Stimulated activated CD8-positive, alpha-beta memory T cell treated with anti-CD3 and anti-CD28 coated beads, Interleukin-12 subunit alpha, Interleukin-12 subunit beta, amount 100 ng/mL, for 24 hours (primary cell): ENCODE results near the gene AATF.

Experiments used
- DNase-seq: peaks from one replicate; pipeline ENCODE4 v3.0.0-alpha.2; 2020; ENCODE audit errors: extremely low read depth

Gene AATF

GRCh38 chr17:36930583-36930900, 18.2 kb upstream of the AATF start:
- no peak for DNase-seq

GRCh38 chr17:36931096-36931696, 17.6 kb upstream of the AATF start:
- DNase-seq, result no peak

GRCh38 chr17:36931697-36932382, 16.9 kb upstream of the AATF start:
- no peak for DNase-seq

GRCh38 chr17:36932383-36932693, 16.4 kb upstream of the AATF start:
- no peak for DNase-seq

GRCh38 chr17:36932694-36933511, 15.9 kb upstream of the AATF start:
- no peak for DNase-seq

GRCh38 chr17:36933512-36934143, 15.1 kb upstream of the AATF start:
- DNase-seq, result no peak

GRCh38 chr17:36934144-36934691, 14.5 kb upstream of the AATF start:
- no peak for DNase-seq

- no peak for DNase-seq
Measured at GRCh38 chr17:36934692-36935630, 13.8 kb upstream of the AATF start.

GRCh38 chr17:36935671-36936454, 12.9 kb upstream of the AATF start:
- no peak for DNase-seq

GRCh38 chr17:36936455-36937000, 12.2 kb upstream of the AATF start:
- DNase-seq, result no peak

- DNase-seq, result no peak
Measured at GRCh38 chr17:36937001-36937958, 11.5 kb upstream of the AATF start, which contains the start of gene LHX1. TSS of gene LHX1 (plus strand) at chr17:36937475. CDS start at chr17:36938198, 723 bp downstream.

- no peak for DNase-seq
Measured at GRCh38 chr17:36937959-36938565, 10.7 kb upstream of the AATF start.

- DNase-seq, result no peak
Measured at GRCh38 chr17:36938566-36939051, 10.1 kb upstream of the AATF start.

- no peak for DNase-seq
Measured at GRCh38 chr17:36939052-36939801, 9.5 kb upstream of the AATF start.

GRCh38 chr17:36939802-36940312, 8.9 kb upstream of the AATF start:
- DNase-seq, result no peak

- DNase-seq, result no peak
Measured at GRCh38 chr17:36940313-36941264, 8.2 kb upstream of the AATF start.
